ENCODE results near the gene USP34.

GRCh38 chr2:61266632-61267505, 204.0 kb downstream of the USP34 start:
- TF ChIP-seq, protein P1, sequence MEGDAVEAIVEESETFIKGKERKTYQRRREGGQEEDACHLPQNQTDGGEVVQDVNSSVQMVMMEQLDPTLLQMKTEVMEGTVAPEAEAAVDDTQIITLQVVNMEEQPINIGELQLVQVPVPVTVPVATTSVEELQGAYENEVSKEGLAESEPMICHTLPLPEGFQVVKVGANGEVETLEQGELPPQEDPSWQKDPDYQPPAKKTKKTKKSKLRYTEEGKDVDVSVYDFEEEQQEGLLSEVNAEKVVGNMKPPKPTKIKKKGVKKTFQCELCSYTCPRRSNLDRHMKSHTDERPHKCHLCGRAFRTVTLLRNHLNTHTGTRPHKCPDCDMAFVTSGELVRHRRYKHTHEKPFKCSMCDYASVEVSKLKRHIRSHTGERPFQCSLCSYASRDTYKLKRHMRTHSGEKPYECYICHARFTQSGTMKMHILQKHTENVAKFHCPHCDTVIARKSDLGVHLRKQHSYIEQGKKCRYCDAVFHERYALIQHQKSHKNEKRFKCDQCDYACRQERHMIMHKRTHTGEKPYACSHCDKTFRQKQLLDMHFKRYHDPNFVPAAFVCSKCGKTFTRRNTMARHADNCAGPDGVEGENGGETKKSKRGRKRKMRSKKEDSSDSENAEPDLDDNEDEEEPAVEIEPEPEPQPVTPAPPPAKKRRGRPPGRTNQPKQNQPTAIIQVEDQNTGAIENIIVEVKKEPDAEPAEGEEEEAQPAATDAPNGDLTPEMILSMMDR (IDR thresholded peaks at IDR 0.05; ENCODE audit: low read length), result no peak
- TF ChIP-seq EZH2 (optimal IDR thresholded peaks at IDR 0.05; ENCODE audit: low read depth, low read length), result no peak

Measured in MM.1S (cell line).